HG02642 (cell line): ENCODE measurements around the gene RBM12.
A peak's percentile ranks its signal among the peaks of the same experiment; 100 is the strongest.
"Not testable (repeated sequence)": the region's sequence is repeated elsewhere in the genome, so short reads cannot be mapped to it uniquely, and the experiment has no call there.

Source experiments
- ATAC-seq: cut with Tn5 transposase; IDR thresholded peaks from one replicate; pipeline ENCODE4 v1.9.1; 2021; ENCODE audit warnings: mild to moderate bottlenecking; ENCODE audit not compliant: unreplicated experiment, poor library complexity

RBM12 gene

GRCh38 chr20:35699127-35699956 lies 34.6 kb upstream of the RBM12 start, which contains the start of the genes NFS1 and ROMO1:
TSS of gene NFS1 (minus strand) at chr20:35699352. CDS start at chr20:35699288, 64 bp downstream.
TSS of gene ROMO1 (plus strand) at chr20:35699405. CDS start at chr20:35699633, 228 bp downstream.
- peak; percentile 83 for ATAC-seq

GRCh38 chr20:35698298-35699126 lies 33.8 kb upstream of the RBM12 start:
- ATAC-seq: peak; percentile 41

GRCh38 chr20:35697696-35698297 lies 33.1 kb upstream of the RBM12 start:
- no peak for ATAC-seq

GRCh38 chr20:35695978-35696377 lies 31.3 kb upstream of the RBM12 start:
- no peak for ATAC-seq

DNA sequence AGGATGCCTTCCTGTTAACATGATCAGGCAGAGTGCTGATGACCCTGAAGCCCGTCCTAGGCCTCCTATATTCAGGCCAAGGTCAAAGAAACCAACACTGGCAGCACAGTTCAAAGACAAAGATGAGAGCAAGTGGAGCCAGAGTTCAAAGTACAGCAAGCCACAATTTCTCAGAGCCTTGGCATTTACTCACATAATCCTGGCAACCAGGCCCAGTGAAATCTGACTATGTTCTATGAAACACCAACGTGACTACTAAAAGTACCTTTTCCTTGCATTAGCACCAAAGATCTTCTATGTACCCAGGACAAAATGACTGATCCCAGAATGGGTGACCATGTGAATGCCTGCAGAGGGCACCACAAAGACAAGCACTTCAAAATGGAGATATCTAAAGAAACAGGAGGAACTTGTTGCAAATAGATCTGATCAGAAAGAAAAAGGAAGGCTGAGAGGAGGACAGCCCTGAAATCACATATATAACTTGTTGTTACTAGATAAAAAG lies 30.6 kb upstream of the RBM12 start:
- ATAC-seq: no peak

DNA sequence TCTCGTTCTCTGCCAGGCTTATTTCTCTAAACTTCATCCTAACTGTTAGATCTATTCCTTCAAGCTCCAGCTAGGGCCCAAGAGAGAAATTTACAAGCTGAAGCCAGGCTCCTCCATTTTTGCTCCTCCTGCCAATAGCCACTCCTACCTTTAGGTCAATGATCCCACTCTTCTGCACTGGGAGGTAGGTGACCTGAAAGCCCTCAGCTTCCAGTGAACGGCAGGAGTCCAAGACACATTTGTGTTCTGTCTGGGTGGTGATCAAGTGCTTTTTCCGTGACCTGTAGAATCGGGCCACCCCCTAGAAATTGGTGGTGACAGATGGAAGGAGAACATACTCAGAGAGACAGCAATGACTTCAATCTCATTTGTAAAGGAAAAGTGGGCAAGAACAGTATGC lies 25.6 kb upstream of the RBM12 start:
- ATAC-seq: no peak

GRCh38 chr20:35686872-35687271 lies 22.2 kb upstream of the RBM12 start:
- ATAC-seq: not testable (repeated sequence)

- ATAC-seq: not testable (repeated sequence)
Measured at GRCh38 chr20:35685368-35685767, 20.7 kb upstream of the RBM12 start.

DNA sequence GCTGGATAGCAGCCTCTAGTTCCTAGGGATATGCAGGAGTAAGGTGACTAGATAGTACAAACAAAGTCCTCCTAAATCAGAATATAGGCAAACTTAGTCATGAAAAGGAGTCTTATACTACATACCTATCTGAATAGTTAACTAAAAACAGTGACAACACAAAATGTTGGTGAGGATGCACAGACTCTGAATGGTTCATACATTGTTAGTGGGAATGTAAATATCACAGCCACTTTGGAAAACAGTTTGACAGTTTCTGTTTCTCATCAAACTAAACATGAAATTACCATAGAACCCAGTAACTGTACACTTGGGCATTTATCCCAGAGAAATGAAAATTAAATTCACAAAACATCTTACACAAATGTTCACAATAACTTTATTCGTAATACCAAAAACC lies 17.3 kb upstream of the RBM12 start:
- no peak for ATAC-seq

DNA sequence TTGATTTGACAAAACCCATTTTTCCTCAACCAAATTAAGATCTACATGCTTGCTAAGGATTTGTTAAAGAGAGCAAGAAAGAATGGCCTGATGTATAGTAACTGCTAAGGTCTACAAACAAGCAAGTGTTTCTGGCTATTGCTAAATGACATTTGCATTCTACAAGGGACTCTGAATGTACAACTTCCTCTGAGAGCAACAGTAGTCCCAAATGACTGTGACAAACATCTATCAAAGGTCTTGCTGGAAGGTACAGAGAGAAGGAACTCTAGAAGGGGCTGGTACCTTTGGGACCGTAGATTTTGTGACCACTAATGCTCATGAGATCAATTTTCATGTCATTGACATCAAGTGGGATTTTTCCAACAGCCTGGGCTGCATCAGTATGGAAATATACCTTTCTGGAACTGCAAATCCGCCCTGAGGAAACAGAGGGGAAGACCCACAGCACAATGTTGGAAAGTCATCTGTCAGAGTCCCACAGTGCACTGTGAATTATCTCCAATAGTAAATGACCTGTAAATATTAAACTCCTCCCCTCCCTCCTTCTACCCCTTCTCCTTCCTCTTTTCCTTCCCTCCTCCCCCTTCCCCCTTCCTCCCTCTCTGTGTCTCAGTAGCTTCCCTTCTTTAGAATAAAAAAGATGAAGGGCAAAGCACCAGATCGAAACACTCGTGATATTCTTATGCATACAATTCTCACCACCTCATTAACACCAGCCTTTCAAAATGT lies 15.9 kb upstream of the RBM12 start:
- no peak for ATAC-seq

DNA sequence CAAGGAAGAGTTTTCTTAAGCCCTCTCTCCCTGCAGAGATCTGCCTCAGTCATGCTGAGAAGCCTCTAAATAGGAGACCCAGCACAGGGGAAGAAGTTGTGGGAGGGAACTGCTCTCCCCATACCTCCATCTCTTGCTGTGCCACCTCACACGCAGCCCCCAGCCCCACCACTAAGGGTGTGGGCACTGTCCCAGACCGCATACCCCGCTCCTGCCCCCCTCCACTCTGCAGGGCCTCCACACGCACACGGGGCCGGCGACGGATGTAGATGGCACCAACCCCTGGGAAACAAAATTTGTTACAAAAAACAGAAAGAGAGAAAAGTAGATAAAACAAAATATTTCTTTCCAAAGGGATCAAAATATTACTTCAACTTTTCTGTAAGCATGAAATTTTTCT lies 10.2 kb upstream of the RBM12 start:
- ATAC-seq: no peak

DNA sequence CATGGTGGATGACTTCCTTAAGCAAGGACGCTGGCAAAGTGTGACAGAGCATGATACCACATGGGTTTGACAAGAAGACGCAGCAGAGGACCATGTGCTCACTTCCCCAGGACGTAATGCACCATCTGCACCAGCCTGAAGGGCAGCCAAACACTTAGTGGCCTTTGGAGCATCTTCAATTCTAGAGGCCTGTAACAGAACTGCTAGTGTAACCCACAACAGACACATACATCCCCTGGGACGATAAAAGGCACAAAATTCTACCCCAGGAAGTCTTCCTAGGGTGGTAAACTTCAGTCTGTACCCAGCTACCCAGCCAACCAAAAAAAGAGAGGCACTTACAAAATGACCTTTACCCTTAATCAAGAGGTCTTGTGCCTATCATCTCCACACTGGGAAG lies 9.2 kb upstream of the RBM12 start:
- ATAC-seq: no peak

DNA sequence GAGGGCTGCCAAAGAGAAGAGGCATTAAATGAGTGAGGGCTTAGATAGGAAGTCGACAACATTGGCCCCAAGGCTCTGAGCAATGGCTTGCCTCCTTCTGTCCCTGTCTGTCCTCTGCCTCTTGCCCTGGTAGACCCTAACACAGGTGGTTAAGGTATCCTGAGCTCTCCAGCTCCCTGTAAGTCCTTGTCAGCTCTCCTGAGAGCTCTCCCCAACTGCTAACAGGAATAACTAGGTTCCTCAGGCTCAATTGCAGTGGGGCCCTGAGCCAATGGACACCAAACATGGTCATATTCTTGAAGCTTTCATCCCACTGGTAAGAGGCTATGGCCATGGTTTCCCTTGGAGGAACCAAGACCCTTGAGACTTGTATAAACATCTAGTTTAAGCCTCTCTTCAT lies 5.0 kb upstream of the RBM12 start:
- ATAC-seq: no peak

- ATAC-seq: no peak
Measured at GRCh38 chr20:35669221-35669620, 4.5 kb upstream of the RBM12 start.

DNA sequence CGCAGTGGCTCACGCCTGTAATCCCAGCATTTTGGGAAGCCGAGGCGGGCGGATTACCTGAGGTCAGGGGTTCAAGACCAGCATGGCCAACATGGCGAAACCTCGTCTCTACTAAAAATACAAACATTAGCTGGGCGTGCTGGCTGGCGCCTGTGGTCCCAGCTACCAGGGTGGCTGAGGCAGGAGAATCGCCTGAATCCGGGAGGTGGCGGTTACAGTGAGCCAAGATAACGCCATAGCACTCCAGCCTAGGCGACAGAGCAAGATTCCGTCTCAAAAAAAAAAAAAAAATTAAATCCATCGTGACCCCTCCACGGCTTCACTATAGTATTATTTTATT lies 1.2 kb upstream of the RBM12 start:
- ATAC-seq: no peak

DNA sequence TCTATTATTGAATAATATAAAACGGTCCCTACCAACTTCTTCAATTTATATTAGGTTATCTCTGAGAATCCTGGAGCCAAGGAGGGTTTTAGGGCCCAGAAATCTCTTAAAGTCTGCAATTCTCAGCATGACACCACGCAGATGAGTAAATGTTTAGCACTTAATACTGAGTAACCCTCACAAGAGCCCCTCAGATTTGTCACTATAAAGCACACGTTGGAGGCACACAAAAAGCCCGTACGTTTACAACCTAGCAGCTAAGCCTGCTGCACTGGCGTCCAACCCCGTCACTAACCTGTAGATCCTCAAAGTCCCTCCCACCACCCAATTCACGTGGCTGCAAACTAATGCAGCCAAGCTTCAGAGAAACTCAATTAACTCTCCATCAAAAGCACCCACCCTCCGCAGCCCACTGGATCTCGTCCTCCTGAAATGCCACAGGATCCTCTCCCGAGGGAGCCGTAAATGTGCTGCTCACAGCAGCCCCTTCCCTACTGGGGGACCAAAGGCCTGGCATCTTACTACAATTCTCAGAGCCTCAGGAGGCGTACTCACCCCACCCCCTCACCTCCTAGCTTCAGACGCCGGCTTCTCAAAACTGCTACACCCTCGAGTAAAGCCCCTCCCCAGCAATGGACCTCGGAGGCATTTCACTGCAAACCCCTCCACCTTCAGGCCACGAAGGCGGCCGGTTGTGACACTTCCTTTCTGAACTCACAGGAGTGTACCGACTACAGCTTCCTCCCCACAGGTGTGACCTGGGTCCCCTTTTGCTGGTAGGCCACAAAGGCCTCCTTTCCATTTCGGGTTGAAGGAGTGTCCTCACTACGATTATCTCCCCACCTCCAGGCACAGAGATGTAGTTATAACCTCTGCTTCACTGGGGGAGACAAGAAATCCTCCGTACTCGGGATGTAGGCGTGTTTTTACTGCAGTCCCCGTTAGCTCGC lies 909 bp downstream of the RBM12 start:
- ATAC-seq: peak; percentile 29

DNA sequence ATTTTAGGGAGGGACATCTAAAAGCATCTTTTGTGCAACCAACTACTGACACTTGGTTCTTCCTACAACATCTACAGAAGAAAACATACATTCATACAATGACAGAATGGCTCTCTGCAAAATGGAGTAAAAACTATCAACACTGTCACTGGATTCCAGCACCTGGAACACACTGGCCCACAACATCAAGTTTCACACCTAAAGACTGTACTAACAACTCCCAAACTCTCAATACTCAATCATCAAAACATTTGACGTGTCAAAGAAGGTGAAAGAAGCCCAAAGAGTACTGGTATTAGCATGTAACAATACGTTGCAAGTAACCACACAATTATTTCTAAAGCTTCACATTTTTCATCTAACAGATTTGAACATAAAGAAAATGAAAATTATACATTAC lies 2.1 kb downstream of the RBM12 start:
- ATAC-seq: no peak

- no peak for ATAC-seq
Measured at GRCh38 chr20:35661908-35662307, 2.8 kb downstream of the RBM12 start.

DNA sequence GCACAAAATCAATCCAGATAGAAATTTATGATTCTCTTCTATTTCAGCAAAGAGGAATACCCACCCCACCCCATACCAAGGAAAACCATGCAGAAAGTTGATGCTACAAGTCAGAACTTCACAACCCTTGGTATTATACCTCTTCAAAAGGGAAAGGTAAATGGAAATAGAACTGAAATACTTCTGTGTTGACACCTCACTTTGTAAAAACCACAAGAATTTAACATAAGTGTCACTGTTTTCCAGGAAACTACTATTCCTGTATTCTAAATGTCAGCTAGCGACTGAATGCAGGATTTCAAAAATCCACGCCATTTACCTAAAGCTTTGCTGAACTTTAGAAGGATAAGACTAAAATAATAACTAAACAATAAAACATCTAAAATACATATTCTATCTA lies 3.6 kb downstream of the RBM12 start:
- no peak for ATAC-seq
